HepG2 (cell line): ENCODE measurements around the gene BABAM2.

ENCODE experiments used
- CHD2 ChIP-seq: IDR thresholded peaks from 2 replicates; pipeline ENCODE4 v1.6.1; 2011; ENCODE audit warnings: low read depth, low read length, improper control_type of control experiment
- DPF2 ChIP-seq: sonication (generic); formaldehyde crosslinking; IDR thresholded peaks from 2 replicates; pipeline ENCODE4 v1.4.0; 2020; ENCODE audit warnings: mild to moderate bottlenecking, low read depth, missing genetic modification reagents, borderline replicate concordance
- GABPA ChIP-seq, 2 experiments: IDR thresholded peaks; 2 replicates each; pipeline ENCODE4 v1.6.1; 2011 to 2016; ENCODE audit warnings: low read depth in 2 of 2, low read length in 1 of 2, missing biosample characterization in 1 of 2, missing genetic modification characterization in 1 of 2
- HOXA7 ChIP-seq: sonication (generic); formaldehyde crosslinking; IDR thresholded peaks from 2 replicates; pipeline ENCODE4 v1.8.1; 2022; ENCODE audit warnings: mild to moderate bottlenecking, missing genetic modification reagents, moderate library complexity
- JUND ChIP-seq: sonication (generic); formaldehyde crosslinking; IDR thresholded peaks from 2 replicates; pipeline ENCODE4 v1.8.0; 2022; ENCODE audit warnings: mild to moderate bottlenecking, missing genetic modification reagents
- PCBP2 ChIP-seq: fragments of 200-400 bp; formaldehyde crosslinking; optimal IDR thresholded peaks from 2 replicates; pipeline ENCODE3; 2018; ENCODE audit warnings: low read length, low read depth; ENCODE audit not compliant: poor library complexity, severe bottlenecking
- PRPF4 ChIP-seq: fragments of 200-400 bp; formaldehyde crosslinking; IDR thresholded peaks from 2 replicates; pipeline ENCODE4 v1.6.1; 2016; ENCODE audit warnings: low read length, low read depth; ENCODE audit not compliant: poor library complexity, severe bottlenecking
- SOX6 ChIP-seq, 2 experiments: fragments of 450-650 bp in 1 of 2; sonication (generic) in 1 of 2; formaldehyde crosslinking in 1 of 2; IDR thresholded peaks; 2 replicates each; pipeline versions ENCODE4 v1.4.0 to v1.6.1; 2017 to 2020; ENCODE audit warnings: antibody characterized with exemption in 1 of 2, mild to moderate bottlenecking in 1 of 2, missing genetic modification reagents in 1 of 2
- YY1 ChIP-seq: IDR thresholded peaks from 2 replicates; pipeline ENCODE4 v1.6.1; 2011; ENCODE audit warnings: low read length, low read depth, moderate library complexity, mild to moderate bottlenecking; ENCODE audit not compliant: insufficient read depth, insufficient replicate concordance
- ZSCAN21 ChIP-seq: sonication (generic); formaldehyde crosslinking; IDR thresholded peaks from 2 replicates; pipeline ENCODE4 v1.8.0; 2022; ENCODE audit warnings: mild to moderate bottlenecking, missing genetic modification reagents, moderate library complexity, borderline replicate concordance
- TF ChIP-seq, protein P1 (sequence below), 2 experiments: sonication (generic) in 1 of 2; formaldehyde crosslinking in 1 of 2; IDR thresholded peaks; 2 replicates each; pipeline versions ENCODE4 v1.4.0 to v1.6.1; 2018 to 2020; ENCODE audit warnings: missing genetic modification reagents in 2 of 2, borderline replicate concordance in 1 of 2, low read depth in 1 of 2, mild to moderate bottlenecking in 1 of 2, missing biosample characterization in 1 of 2
- TF ChIP-seq, protein P2 (sequence below): sonication (generic); formaldehyde crosslinking; IDR thresholded peaks from 2 replicates; pipeline ENCODE4 v1.5.0; 2020; ENCODE audit warnings: mild to moderate bottlenecking, missing genetic modification reagents, moderate library complexity
- TF ChIP-seq, protein P3 (sequence below): sonication (generic); formaldehyde crosslinking; IDR thresholded peaks from 2 replicates; pipeline ENCODE4 v1.8.0; 2023; ENCODE audit warnings: mild to moderate bottlenecking, missing genetic modification reagents
- TF ChIP-seq, protein P4 (sequence below): sonication (generic); formaldehyde crosslinking; IDR thresholded peaks from 2 replicates; pipeline ENCODE4 v1.8.1; 2023; ENCODE audit warnings: missing genetic modification reagents, inconsistent platforms, borderline replicate concordance

DNA sequence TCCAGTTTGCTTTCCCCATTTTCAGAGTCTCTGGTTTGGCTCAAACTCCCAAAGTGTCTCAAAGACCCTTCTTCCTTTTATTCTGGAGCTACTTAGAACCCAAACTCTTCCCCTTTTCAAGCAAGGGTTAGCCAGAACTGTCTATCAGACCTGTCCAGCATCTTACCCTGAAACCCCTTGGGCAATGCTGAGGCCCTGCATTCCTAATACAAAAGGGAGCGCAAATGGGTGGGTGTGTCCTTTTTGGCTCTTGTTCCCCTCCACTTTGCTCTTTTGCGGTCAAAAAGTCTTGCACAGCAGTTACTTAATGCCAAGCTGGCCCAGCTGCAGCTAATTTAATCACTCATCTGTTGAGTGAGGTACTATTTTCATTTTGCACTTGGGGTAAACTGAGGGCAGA lies 270.9 kb downstream of the BABAM2 start:
- TF ChIP-seq PCBP2 (no peak), SOX6 (IDR thresholded peaks at IDR 0.05) (no peak), SOX6 (CRISPR knock-in tag; IDR thresholded peaks at IDR 0.05) (no peak), HOXA7 (CRISPR knock-in tag) (no peak), GABPA (IDR thresholded peaks at IDR 0.05; ENCODE audit: low read depth, low read length) (no peak), GABPA (CRISPR knock-in tag; IDR thresholded peaks at IDR 0.05; ENCODE audit: low read depth) (no peak), JUND (CRISPR knock-in tag) (no peak), YY1 (no peak), ZSCAN21 (CRISPR knock-in tag) (no peak), PRPF4 (no peak), DPF2 (no peak), CHD2 (no peak)
- TF ChIP-seq, protein P1, sequence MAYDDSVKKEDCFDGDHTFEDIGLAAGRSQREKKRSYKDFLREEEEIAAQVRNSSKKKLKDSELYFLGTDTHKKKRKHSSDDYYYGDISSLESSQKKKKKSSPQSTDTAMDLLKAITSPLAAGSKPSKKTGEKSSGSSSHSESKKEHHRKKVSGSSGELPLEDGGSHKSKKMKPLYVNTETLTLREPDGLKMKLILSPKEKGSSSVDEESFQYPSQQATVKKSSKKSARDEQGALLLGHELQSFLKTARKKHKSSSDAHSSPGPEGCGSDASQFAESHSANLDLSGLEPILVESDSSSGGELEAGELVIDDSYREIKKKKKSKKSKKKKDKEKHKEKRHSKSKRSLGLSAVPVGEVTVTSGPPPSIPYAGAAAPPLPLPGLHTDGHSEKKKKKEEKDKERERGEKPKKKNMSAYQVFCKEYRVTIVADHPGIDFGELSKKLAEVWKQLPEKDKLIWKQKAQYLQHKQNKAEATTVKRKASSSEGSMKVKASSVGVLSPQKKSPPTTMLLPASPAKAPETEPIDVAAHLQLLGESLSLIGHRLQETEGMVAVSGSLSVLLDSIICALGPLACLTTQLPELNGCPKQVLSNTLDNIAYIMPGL (CRISPR knock-in tag; IDR thresholded peaks at IDR 0.05; ENCODE audit: borderline replicate concordance in 1 of 2, low read depth in 1 of 2): no peak
- TF ChIP-seq, protein P2, sequence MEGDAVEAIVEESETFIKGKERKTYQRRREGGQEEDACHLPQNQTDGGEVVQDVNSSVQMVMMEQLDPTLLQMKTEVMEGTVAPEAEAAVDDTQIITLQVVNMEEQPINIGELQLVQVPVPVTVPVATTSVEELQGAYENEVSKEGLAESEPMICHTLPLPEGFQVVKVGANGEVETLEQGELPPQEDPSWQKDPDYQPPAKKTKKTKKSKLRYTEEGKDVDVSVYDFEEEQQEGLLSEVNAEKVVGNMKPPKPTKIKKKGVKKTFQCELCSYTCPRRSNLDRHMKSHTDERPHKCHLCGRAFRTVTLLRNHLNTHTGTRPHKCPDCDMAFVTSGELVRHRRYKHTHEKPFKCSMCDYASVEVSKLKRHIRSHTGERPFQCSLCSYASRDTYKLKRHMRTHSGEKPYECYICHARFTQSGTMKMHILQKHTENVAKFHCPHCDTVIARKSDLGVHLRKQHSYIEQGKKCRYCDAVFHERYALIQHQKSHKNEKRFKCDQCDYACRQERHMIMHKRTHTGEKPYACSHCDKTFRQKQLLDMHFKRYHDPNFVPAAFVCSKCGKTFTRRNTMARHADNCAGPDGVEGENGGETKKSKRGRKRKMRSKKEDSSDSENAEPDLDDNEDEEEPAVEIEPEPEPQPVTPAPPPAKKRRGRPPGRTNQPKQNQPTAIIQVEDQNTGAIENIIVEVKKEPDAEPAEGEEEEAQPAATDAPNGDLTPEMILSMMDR (CRISPR knock-in tag): no peak
- TF ChIP-seq, protein P3, sequence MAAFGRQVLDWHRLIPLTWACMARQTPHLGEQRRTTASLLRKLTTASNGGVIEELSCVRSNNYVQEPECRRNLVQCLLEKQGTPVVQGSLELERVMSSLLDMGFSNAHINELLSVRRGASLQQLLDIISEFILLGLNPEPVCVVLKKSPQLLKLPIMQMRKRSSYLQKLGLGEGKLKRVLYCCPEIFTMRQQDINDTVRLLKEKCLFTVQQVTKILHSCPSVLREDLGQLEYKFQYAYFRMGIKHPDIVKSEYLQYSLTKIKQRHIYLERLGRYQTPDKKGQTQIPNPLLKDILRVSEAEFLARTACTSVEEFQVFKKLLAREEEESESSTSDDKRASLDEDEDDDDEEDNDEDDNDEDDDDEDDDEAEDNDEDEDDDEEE (CRISPR knock-in tag): no peak
- TF ChIP-seq, protein P4, sequence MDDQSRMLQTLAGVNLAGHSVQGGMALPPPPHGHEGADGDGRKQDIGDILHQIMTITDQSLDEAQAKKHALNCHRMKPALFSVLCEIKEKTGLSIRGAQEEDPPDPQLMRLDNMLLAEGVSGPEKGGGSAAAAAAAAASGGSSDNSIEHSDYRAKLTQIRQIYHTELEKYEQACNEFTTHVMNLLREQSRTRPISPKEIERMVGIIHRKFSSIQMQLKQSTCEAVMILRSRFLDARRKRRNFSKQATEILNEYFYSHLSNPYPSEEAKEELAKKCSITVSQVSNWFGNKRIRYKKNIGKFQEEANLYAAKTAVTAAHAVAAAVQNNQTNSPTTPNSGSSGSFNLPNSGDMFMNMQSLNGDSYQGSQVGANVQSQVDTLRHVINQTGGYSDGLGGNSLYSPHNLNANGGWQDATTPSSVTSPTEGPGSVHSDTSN: no peak
